Fibroblast of gingiva (primary cell): ENCODE measurements around the gene SCNN1B.
A peak's percentile ranks its signal among the peaks of the same experiment; 100 is the strongest.
"Not testable (repeated sequence)": the region's sequence is repeated elsewhere in the genome, so short reads cannot be mapped to it uniquely, and the experiment has no call there.

Experiments
- DNase-seq: peaks from one replicate; pipeline ENCODE4 v3.0.0-alpha.2; 2011; ENCODE audit warnings: low read depth

Gene SCNN1B, protein sequence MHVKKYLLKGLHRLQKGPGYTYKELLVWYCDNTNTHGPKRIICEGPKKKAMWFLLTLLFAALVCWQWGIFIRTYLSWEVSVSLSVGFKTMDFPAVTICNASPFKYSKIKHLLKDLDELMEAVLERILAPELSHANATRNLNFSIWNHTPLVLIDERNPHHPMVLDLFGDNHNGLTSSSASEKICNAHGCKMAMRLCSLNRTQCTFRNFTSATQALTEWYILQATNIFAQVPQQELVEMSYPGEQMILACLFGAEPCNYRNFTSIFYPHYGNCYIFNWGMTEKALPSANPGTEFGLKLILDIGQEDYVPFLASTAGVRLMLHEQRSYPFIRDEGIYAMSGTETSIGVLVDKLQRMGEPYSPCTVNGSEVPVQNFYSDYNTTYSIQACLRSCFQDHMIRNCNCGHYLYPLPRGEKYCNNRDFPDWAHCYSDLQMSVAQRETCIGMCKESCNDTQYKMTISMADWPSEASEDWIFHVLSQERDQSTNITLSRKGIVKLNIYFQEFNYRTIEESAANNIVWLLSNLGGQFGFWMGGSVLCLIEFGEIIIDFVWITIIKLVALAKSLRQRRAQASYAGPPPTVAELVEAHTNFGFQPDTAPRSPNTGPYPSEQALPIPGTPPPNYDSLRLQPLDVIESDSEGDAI

GRCh38 chr16:23302045-23302956, at the start of gene SCNN1B:
SCNN1B (plus strand) TSS chr16:23302302; CDS start chr16:23348600, 46,298 bp downstream.
- no peak for DNase-seq

- DNase-seq, result no peak
These were observed 49.8 kb upstream of the SCNN1B start for GRCh38 chr16:23252310-23252709.

GRCh38 chr16:23253650-23254049, 48.5 kb upstream of the SCNN1B start:
- not testable (repeated sequence) for DNase-seq

DNA sequence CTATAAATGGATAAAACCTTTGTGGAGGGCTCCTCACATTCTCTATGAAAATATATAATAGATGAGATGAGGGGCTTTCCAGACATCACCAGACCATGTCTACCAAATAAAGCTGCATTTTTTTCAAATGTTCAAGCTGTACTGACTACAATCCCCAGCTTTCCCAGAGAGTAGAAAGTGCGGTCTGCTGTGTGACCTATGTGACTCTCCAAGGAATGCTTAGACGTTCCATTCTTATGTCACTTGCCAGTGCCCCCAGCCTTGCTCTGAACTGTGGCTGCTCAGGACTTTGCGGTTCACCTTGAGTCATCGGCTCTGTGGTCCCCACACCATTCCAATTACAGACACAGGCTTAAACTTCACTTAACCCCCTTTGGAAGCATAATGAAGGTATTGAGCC, 47.8 kb upstream of the SCNN1B start:
- DNase-seq, result no peak

DNA sequence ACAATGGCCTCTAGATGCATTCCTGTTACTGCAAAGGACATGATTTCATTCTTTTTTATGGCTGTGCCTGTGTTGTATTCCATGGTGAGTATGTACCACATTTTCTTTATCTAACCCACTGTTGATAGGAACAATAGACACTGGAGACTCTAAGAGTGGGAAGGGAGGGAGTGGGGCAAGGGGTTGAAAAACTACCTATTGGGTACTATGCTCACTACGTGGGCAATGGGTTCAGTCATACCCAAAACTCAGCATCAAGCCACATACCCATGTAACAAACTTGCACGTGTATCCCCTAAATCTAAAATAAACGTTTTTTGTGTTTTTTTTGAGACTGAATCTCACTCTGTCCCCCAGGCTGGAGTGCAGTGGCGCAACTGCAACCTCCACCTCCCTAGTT, 47.1 kb upstream of the SCNN1B start:
- DNase-seq, result no peak

GRCh38 chr16:23256440-23256839, 45.7 kb upstream of the SCNN1B start:
- DNase-seq, result no peak

DNA sequence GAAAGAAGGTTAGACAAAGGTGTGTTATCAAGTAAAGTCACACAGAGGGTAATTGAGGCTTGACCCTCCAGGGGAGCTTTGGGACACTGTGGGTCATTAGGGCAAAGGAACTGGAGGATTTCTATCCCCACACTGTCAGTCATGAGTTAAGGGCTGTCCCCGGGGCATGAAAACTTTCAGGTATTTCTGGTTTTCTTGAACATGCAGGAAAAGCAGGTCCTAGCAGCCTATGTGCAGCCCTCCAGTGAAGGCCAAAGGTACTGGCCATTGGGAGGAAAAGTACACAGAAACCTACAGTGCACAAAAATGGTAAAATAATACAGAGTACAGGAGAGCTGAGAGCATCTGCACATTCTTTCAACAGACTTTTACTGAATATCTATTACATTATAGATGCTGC, 44.4 kb upstream of the SCNN1B start:
- no peak for DNase-seq

GRCh38 chr16:23258919-23259237, 43.2 kb upstream of the SCNN1B start:
- DNase-seq, result no peak

GRCh38 chr16:23267647-23268046, 34.5 kb upstream of the SCNN1B start:
- no peak for DNase-seq

DNA sequence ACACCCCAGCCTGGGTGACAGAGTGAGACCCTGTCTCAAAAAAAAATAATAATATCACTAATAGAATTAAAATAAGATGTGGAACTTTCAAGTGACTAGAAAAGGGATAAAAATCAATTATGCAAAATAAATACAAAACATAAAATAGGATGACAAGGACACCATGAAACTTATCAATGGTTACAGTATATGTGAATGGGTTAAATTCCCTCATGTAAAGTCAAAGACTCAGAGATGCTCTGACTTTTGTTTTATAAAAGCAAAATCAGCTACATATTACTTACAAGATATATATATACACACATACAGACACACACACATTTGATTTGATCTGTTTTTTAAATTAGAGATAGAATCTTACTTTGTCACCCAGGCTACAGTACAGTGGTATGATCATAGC, 33.5 kb upstream of the SCNN1B start:
- no peak for DNase-seq

GRCh38 chr16:23269248-23269953, 32.7 kb upstream of the SCNN1B start:
- DNase-seq, result no peak

- DNase-seq, result no peak
These were observed 31.4 kb upstream of the SCNN1B start for GRCh38 chr16:23270654-23271053.

- DNase-seq, result no peak
These were observed 27.1 kb upstream of the SCNN1B start for GRCh38 chr16:23274968-23275367.

DNA sequence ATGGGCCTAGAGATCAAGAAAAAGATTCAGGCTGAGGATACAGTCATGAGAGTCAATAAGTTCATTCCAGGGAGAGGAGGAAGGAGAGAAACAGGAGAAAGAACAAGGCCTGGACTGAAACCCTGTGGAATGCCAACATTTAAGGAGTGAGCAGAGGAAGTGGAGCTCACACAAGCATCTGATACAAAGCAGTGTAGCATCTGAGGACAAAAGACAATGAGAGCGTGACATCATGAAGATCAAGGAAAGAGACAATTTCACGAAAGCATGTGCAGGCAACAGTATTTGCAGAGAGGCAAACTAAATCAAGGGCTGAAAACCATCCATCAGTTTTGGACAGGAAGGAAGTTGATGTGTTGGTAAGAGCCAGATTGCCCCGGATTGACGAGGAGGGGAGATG, 25.3 kb upstream of the SCNN1B start:
- no peak for DNase-seq

- no peak for DNase-seq
These were observed 24.1 kb upstream of the SCNN1B start for GRCh38 chr16:23278031-23278430.

GRCh38 chr16:23279721-23280153, 22.4 kb upstream of the SCNN1B start:
- DNase-seq, result no peak

GRCh38 chr16:23280483-23280967, 21.6 kb upstream of the SCNN1B start:
- DNase-seq, result no peak

GRCh38 chr16:23282568-23282967, 19.5 kb upstream of the SCNN1B start:
- DNase-seq, result no peak

DNA sequence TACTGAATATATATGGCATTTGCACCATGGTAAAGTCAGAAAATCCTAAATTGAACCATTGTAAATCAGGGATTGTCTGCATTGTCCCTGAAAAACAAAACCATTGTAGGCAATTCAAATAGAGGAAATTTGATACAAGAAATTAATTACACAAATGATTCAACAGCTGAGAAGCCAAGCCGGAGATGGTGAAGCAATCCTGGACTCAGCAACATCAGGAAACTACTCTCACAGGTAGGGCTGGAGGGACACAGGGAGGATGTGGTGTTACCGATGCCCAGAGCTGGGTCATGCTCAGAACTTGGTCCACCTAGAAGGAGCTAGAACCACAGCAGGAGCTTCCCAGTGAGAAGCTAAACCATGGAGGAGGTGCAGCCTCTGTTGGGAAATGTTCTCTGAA, 18.5 kb upstream of the SCNN1B start:
- DNase-seq, result no peak

GRCh38 chr16:23284584-23284983, 17.5 kb upstream of the SCNN1B start:
- DNase-seq, result no peak

DNA sequence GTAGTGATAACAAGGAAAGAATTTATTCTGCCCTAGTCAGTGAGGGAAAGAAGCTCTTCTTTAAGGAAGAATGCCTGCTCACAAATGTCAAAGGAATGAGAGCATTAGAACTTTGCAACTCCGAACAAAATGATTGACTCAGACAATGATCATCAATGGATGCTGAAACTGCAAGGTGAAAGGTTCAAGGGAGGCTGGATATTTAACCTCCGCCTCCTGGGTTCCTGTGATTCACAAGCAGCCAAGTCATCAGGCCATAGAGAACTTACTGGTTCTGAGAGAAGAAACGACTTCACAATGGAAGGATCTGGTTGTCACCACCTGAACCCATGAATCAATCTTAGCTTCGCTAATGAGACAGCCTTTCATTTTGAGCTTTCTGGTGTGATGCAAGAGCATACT, 16.0 kb upstream of the SCNN1B start:
- DNase-seq, result peak; percentile 33

- DNase-seq, result no peak
These were observed 13.9 kb upstream of the SCNN1B start for GRCh38 chr16:23288209-23288608.
